Stimulated activated CD4-positive, alpha-beta T cell treated with anti-CD3 and anti-CD28 coated beads, Interleukin-1b, Interleukin-23, amount 100 ng/mL, for 4 hours (primary cell): ENCODE measurements around the gene TRPV5.
A peak's percentile ranks its signal among the peaks of the same experiment; 100 is the strongest.

Experiments
- DNase-seq, 2 donors: peaks; one replicate each; pipeline ENCODE4 v3.0.0-alpha.2; 2020; ENCODE audit warnings: low read depth in 2 of 2

The TRPV5 gene

DNA sequence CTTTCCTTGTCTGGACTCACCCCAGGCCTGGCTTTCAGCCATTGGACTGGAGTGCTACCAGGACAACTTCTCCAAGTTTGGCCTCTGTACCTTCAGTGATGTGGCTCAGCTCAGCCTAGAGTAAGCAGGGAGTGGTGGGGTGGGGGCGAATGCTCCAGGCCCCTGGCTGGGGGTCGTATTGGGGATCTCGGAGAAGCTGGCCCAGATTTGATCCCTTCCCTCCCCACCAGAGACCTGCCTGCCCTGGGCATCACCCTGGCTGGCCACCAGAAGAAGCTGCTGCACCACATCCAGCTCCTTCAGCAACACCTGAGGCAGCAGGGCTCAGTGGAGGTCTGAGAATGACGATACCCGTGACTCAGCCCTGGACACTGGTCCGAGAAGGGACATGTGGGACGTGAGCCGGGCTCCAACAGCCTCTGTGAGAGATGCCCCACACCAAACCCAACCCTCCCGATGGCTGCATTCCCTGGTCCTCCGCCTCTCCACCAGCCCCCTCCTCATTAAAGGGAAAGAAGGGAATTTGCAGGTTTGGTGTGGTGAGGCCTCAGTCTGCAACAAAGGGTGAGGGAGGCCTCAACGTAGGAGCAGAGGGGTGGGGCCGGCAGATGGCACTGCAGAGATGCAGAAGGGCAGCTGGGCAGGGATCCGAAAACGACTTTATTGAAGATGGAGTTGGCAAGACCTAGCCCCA, 62.8 kb downstream of the TRPV5 start:
- DNase-seq = no peak

DNA sequence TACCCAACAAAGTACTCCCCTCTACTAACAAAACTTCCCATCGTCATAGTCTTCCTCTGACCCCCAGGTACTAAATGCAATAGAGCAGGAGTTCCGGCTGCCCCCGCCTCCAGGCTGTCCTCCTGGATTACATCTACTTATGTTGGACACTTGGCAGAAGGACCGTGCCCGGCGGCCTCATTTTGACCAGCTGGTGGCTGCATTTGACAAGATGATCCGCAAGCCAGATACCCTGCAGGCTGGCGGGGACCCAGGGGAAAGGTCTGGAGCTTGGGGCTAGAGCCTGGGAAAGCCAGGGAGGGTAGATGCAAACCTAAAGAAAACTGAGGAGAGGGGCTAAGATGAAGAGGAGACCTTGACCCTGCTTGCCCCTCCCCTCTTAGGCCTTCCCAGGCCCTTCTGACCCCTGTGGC, 63.4 kb downstream of the TRPV5 start:
- DNase-seq = no peak

DNA sequence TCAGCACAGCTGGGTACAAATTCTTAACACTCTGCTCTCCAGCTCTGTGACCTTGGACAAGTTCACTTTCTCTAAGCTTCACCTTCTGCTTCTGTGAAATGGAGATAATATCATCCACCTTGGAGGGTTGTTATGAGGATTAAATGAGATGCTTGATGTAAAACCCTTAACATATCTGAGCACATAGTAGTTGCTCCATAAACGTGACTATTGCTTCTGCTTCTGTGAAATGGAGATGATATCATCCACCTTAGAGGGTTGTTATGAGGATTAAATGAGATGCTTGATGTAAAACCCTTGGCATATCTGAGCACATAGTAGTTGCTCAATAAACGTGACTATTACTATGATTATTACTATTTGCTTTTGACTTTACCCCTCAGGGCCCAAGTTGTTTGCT, 64.1 kb downstream of the TRPV5 start:
- DNase-seq = no peak

DNA sequence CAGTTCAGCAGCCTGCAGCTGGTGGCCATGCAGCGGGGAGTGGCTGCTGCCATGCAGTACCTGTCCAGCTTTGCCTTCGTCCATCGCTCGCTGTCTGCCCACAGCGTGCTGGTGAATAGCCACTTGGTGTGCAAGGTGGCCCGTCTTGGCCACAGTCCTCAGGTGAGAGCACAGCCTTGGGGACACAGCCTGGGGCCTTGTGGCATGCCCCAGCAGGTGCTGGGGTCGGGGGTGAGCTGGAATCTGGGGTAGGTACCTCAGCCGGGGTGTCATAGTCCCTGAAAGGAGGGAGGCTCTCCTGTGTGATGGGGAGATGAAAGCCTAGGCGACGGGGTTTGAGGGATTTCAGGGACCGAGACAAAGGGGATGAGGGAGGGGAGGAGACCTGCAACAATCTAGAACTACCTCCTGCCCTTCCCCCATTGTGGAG, 64.5 kb downstream of the TRPV5 start:
- DNase-seq = no peak

DNA sequence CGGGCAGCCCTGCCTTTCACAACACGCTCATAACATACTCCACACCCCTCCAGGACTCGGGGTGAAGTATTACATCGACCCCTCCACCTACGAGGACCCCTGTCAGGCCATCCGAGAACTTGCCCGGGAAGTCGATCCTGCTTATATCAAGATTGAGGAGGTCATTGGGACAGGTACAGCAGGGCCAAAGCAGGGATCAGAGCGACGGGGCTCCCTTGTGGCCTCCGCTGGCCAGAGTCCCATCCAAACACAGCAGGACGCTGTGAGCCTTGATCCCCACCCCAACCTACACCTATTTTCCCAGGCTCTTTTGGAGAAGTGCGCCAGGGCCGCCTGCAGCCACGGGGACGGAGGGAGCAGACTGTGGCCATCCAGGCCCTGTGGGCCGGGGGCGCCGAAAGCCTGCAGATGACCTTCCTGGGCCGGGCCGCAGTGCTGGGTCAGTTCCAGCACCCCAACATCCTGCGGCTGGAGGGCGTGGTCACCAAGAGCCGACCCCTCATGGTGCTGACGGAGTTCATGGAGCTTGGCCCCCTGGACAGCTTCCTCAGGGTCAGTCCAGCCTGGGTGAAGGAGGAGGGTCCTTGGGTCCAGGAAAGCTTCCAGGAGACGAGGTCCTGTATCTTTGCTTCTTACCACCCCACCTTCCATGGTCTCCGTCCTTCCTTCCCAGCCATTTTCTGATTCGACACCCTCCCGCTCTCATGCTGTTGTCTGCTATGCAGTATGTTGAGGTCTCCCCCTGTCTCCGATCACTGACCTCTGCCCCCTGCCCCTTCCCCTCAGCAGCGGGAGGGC, 65.2 kb downstream of the TRPV5 start:
- no peak for DNase-seq

DNA sequence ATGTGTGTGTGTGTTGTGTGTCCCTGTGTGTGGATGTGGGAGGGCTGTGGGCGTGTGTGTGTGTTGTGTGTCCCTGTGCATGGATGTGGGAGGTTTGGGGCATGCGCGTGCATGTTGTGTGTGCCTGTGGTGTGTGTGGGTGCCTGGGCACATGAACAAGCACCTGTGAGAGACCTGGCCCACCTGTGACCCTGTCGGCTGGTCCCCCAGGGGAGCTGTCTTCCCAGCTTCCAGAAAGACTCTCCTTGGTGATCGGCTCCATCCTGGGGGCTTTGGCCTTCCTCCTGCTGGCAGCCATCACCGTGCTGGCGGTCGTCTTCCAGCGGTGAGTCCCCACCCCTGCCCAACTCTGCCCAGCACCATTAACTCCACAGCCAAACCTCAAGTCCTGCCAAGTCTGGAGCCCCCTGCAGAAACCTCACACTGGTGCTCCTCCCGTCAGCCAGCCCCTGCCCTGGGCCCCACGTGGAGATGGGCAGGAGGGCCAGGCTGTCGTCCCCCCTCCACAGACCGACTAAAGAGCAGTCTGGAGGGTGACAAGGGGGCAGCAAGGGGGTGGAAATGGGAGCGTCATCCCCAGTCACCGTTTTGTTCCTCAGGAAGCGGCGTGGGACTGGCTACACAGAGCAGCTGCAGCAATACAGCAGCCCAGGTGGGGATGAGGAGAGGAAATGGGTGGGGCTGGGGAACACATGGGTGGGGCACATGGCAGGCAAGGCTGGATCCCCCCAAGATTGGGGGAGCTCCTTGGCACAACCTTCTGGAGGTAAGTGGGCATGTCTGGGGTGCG, 66.0 kb downstream of the TRPV5 start:
- DNase-seq = no peak

DNA sequence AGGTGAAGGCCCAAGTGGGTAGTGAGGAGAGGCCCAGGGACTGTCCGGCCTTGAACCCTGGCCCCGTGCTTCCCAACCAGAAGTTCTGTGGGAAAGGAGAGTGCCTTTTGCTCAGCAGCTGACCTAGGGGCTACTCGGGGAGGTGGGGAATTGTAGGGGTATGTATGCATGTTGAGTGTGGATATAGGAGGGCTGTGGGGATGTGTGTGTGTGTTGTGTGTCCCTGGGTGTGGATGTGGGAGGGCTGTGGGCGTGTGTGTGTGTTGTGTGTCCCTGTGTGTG, 66.5 kb downstream of the TRPV5 start:
- no peak for DNase-seq

DNA sequence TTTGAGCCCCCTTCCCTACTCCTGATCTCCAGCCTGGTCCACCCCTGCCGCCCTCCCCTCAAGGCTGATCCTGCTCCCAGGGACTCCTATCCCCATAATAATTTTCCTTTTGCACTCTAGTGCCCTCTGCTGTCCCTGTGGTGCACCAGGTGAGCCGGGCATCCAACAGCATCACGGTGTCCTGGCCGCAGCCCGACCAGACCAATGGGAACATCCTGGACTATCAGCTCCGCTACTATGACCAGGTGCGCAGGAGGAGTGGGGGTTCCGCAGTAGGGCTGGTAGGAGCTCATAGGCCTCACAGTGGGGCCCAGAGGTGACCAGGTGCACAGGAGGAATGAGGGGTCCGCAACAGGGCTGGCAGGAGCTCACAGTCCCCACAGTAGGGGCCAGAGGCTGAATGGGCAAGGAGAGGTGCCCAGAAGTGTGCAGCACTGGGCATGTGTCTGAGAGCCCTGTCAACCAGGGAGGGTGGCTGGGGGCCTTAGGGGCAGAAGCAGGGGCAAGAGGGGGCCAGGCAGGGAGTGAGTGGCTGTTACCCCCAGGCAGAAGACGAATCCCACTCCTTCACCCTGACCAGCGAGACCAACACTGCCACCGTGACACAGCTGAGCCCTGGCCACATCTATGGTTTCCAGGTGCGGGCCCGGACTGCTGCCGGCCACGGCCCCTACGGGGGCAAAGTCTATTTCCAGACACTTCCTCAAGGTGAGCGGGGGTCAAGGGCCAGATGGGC, 67.0 kb downstream of the TRPV5 start:
- DNase-seq = peak in 1 of 2 donors; percentile 15

DNA sequence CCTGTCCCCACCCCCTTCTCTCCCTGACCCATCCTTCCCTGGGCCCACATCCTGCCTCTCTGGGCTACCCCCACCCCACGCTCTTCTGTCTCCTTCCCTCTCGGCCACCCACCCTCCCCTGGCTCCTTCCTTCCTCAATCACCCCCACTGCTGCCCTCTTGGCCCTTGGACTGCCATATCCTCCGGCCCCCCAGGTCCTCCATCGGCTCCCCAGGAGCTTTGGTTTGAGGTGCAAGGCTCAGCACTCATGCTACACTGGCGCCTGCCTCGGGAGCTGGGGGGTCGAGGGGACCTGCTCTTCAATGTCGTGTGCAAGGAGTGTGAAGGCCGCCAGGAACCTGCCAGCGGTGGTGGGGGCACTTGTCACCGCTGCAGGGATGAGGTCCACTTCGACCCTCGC, 67.8 kb downstream of the TRPV5 start:
- no peak for DNase-seq

DNA sequence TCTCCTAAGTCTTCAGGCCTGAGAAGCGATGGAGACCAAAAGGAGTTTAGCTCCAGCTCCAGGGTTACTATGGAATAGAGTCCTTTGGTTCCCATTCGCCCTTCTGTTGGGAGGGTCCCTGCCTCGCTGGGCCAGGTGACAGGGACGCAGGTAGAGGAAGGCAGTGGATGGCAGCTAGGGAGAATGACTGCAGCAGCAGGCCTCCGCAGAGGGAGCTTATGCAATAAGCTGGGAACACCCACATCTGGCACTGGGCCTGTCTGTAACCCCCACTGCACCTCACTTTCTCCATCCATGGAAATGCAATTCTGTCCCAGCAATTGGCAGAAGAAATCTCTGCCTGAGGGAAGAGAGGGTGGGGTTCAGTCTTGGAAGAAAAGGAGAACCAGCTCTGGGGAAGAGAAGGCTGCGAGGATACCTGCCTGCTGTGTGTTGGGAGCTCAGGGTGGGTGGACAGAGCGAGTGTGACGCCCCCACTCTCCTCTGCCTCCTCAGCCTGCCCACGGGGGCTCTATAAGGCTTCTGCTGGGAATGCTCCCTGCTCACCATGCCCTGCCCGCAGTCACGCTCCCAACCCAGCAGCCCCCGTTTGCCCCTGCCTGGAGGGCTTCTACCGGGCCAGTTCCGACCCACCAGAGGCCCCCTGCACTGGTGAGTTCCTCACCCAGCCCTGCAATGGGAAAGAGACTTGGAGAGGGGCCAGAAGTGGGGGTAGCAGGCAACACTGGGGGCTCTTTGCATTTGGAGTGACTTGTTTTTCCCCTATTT, 68.4 kb downstream of the TRPV5 start:
- DNase-seq = no peak

DNA sequence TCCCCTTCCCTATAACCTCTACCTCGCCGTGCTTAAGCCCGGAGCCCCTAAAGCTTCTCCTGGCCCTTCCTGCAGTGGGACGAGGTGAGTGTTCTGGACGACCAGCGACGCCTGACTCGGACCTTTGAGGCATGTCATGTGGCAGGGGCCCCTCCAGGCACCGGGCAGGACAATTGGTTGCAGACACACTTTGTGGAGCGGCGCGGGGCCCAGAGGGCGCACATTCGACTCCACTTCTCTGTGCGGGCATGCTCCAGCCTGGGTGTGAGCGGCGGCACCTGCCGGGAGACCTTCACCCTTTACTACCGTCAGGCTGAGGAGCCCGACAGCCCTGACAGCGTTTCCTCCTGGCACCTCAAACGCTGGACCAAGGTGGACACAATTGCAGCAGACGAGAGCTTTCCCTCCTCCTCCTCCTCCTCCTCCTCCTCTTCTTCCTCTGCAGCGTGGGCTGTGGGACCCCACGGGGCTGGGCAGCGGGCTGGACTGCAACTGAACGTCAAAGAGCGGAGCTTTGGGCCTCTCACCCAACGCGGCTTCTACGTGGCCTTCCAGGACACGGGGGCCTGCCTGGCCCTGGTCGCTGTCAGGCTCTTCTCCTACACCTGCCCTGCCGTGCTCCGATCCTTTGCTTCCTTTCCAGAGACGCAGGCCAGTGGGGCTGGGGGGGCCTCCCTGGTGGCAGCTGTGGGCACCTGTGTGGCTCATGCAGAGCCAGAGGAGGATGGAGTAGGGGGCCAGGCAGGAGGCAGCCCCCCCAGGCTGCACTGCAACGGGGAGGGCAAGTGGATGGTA, 69.5 kb downstream of the TRPV5 start:
- DNase-seq = no peak

DNA sequence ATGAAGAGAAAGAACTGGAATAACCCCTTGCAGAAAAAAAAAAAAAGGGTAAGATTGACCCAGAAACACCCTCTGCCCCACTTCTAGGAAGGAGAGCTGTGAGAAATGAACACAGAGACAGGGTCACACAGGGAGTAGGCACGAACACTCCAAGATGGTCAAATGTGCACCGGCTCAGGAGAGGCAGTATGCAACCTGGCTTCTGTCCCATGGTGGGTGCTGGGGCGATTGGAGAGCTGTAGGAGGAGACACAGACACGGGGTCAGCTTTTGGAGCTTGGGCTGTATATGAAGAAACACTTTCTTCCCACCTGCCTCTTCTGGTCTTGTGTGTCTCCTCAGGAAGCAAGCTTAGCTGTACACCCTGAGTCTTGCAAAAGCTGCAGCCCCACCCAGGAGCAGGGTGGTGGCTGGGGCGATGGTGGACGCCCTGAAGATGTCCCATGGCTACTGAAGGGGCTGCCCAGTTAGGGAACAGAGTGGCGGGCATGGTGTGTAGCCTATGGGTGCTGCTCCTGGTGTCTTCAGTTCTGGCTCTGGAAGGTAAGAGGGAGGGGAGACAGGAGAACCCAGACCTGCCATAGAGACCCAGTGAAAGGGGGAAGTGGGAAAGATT, 70.7 kb downstream of the TRPV5 start:
- no peak for DNase-seq

DNA sequence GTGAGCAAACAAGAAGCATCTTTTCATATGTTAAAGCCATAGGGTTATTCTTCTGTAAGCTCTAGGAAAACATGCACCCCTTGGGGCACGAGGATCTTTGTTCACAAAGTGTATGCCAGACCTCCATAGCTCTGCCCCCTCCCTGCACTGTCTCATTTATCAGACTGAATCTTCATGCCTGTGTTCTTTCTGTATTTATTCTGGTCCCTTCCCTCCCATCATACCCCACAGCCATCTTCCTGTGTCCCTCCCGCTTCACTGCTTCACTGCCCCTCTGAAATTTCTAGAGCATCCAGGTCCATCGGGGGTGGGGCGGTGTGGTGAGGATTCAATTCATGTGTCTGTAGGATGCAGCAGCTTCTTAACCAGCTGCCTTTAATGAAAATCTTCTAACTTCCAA, 71.2 kb downstream of the TRPV5 start:
- no peak for DNase-seq

DNA sequence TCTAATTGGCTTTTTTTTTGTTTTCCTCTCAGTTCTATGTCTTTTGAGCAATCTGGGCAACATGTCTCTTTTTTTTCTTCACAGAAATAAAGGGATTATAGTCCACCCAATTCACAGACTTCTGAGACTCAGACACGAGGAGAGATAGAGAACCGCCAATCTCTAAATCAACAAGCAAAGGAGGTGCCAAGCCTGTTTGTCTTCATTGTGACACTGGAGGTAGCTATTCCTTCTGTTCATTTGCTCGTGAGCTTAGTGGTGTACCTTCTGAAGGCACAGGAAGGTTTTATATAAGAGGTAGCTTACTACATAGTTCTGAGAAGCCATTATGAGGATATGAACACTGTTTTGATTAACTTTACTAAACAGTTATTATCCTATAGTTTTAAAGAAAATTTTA, 72.6 kb downstream of the TRPV5 start:
- no peak for DNase-seq

DNA sequence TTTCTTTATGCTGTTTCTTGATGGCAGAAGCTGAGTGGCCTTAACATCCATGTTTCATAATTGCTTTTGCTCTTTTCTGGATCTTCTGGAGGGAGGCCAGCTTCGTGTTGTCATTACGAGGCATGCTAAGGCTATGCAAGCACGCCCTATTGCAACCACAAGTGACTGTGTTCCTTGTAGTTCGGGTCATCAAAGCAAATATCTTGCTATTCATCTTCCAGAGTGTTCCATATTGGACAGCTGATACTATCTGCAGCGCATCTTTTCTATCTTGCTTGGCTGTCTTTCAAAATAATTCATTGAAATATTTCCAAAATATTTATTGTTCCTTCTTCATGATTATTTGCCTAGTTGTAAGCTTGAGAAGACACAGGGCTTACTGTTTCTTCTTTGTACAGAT, 73.7 kb downstream of the TRPV5 start:
- DNase-seq = no peak

DNA sequence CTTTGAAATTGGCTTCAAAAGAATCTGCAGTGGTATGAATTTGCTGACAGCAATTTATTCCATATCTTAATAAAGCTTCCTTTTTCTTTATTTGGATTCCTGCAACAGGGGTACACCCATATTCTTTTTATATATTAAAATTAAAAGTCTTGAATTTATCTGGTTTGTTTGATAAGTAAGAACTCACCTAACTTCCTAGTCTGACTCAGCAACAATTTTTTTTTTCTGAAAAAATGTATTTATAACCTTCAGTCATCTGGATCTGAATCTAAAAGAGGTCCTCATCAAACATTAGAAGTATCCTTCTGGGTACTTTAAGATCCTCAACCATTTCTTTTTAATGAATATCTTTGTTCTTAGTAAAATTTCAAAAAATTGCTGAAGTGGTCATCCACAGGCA, 74.1 kb downstream of the TRPV5 start:
- DNase-seq = no peak
